ENCODE results near the gene DAND5.

DNA sequence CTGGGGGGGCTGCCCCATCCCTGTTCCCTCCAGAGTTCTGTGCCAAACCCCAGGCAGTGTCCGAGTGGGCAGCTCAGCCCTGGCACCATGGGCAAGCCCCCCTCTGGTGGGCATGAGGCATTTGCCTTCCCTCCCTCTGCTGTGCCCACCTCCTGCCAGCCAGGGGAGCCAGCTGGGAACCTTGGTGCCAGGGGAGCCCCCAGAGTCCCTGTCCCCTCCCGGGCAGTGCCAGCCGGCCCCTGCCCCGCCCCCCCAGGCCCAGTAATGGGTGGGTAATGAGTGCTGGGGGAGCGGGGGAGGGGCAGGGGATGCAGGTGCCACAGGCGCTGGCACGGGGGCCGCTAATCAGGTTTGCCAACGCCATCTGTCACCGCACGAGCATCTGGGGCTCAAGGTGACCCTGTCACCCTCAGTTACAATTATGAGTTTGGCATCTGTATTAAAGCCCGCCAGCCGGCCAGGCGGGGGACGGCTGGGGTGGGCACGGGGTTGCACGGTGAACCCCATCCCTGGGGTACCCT, 5.9 kb downstream of the DAND5 start:
- TF ChIP-seq CTCF (conservative IDR thresholded peaks at IDR 0.05; ENCODE audit: low read depth, low read length), result no peak
- no peak for TF ChIP-seq EZH2 (IDR thresholded peaks at IDR 0.05; ENCODE audit: borderline replicate concordance, low read depth, low read length, poor library complexity, severe bottlenecking)

All from A673 (cell line).